Right kidney (tissue), 9 donors: ENCODE measurements around the gene PLPPR1.
A peak's percentile ranks its signal among the peaks of the same experiment; 100 is the strongest.

Source experiments
- DNase-seq: peaks from one replicate; pipeline ENCODE4 v3.0.0-alpha.2; 2016
- long read RNA-seq, 8 donors: transcript quantifications; one replicate each; lab custom pipeline, GENCODE V29; 2026

The PLPPR1 gene
- long read RNA-seq, donor 1, transcript PLPPR1-202 (8 exons, 2,318 nt): major isoform, 7 of 8 reads
- long read RNA-seq, donor 1, partial matches to known transcripts: 0 of 8 reads
- long read RNA-seq, donor 1, other reads (novel, unspliced or antisense): 0 of 8 reads
- long read RNA-seq, donor 2, partial matches to known transcripts: 0 of 2 reads
- long read RNA-seq, donor 2, other reads (novel, unspliced or antisense): 0 of 2 reads
- long read RNA-seq, donor 3, partial matches to known transcripts: 0 of 2 reads
- long read RNA-seq, donor 3, other reads (novel, unspliced or antisense): 0 of 2 reads
- long read RNA-seq, donor 4, transcript PLPPR1-202 (8 exons, 2,318 nt): major isoform, 5 of 23 reads
- long read RNA-seq, donor 4, partial matches to known transcripts: 17 of 23 reads
- long read RNA-seq, donor 4, other reads (novel, unspliced or antisense): 0 of 23 reads
- long read RNA-seq, donor 5, partial matches to known transcripts: 0 of 1 reads
- long read RNA-seq, donor 5, other reads (novel, unspliced or antisense): 0 of 1 reads
- long read RNA-seq, donor 6, partial matches to known transcripts: 0 of 4 reads
- long read RNA-seq, donor 6, other reads (novel, unspliced or antisense): 0 of 4 reads
- long read RNA-seq, donor 7, partial matches to known transcripts: 0 of 4 reads
- long read RNA-seq, donor 7, other reads (novel, unspliced or antisense): 0 of 4 reads
- long read RNA-seq, donor 8, partial matches to known transcripts: 24 of 28 reads
- long read RNA-seq, donor 8, other reads (novel, unspliced or antisense): 0 of 28 reads

GRCh38 chr9:101028346-101029314, at the start of gene PLPPR1:
PLPPR1 (plus strand) TSS chr9:101028727.
- peak; percentile 84 for DNase-seq

GRCh38 chr9:100989731-100990130, 38.8 kb upstream of the PLPPR1 start:
- DNase-seq: no peak

GRCh38 chr9:100990605-100991381, 37.7 kb upstream of the PLPPR1 start:
- no peak for DNase-seq

GRCh38 chr9:100992632-100993031, 35.9 kb upstream of the PLPPR1 start:
- DNase-seq: no peak

- DNase-seq: no peak
Measured at GRCh38 chr9:100999906-101000544, 28.5 kb upstream of the PLPPR1 start.

- no peak for DNase-seq
Measured at GRCh38 chr9:101005246-101005645, 23.3 kb upstream of the PLPPR1 start.

- DNase-seq: no peak
Measured at GRCh38 chr9:101014566-101014965, 14.0 kb upstream of the PLPPR1 start.

GRCh38 chr9:101018467-101018866, 10.1 kb upstream of the PLPPR1 start:
- no peak for DNase-seq

GRCh38 chr9:101022704-101023103, 5.8 kb upstream of the PLPPR1 start:
- no peak for DNase-seq

- no peak for DNase-seq
Measured at GRCh38 chr9:101025940-101026339, 2.6 kb upstream of the PLPPR1 start.

GRCh38 chr9:101026824-101027223, 1.7 kb upstream of the PLPPR1 start:
- DNase-seq: no peak

GRCh38 chr9:101027236-101027635, 1.3 kb upstream of the PLPPR1 start:
- no peak for DNase-seq

- DNase-seq: peak; percentile 2
Measured at GRCh38 chr9:101027733-101028345, 688 bp upstream of the PLPPR1 start.

GRCh38 chr9:101029315-101030085, 973 bp downstream of the PLPPR1 start:
- DNase-seq: peak; percentile 48

GRCh38 chr9:101030086-101030391, 1.5 kb downstream of the PLPPR1 start:
- DNase-seq: no peak

GRCh38 chr9:101032426-101032825, 3.9 kb downstream of the PLPPR1 start:
- DNase-seq: no peak

- DNase-seq: no peak
Measured at GRCh38 chr9:101034222-101034621, 5.7 kb downstream of the PLPPR1 start.

GRCh38 chr9:101035098-101035497, 6.6 kb downstream of the PLPPR1 start:
- DNase-seq: no peak

- DNase-seq: no peak
Measured at GRCh38 chr9:101037430-101037829, 8.9 kb downstream of the PLPPR1 start.

- no peak for DNase-seq
Measured at GRCh38 chr9:101038488-101038887, 10.0 kb downstream of the PLPPR1 start.
